HepG2 (cell line): ENCODE results near the gene CERS6. TPM values are rescaled to one million over a fixed set of nuclear protein-coding genes. Genes with fewer than 3 reads are reported as not detected.

ENCODE experiments used
- ATAC-seq: fragments of 200-7000 bp; cut with Tn5 transposase; 3 replicates; pipeline ENCODE4 v1.9.1; 2020; ENCODE audit warnings: mild to moderate bottlenecking, moderate library complexity
- BruUV-seq: library from RNA; stranded (reverse); fragments of 400-500 nt; replicated peaks from 2 replicates; lab custom pipeline; 2021; lab: Mats Ljungman, UMichigan
- CTCF ChIA-PET: fragments of 300-600 bp; formaldehyde crosslinking; extraction: SDS; loops from one replicate; lab custom pipeline; 2021; ENCODE audit warnings: low total read pairs, inconsistent platforms, low intra/inter-chr PET ratio; lab: Yijun Ruan, JAX
- POLR2A ChIA-PET: fragments of 350-600 bp; sonication (Branson Sonifier 250); formaldehyde crosslinking; loops from one replicate; lab custom pipeline; 2020; ENCODE audit warnings: antibody characterized with exemption, inconsistent platforms; lab: Yijun Ruan, JAX
- DNase-seq: peaks from one replicate; pipeline ENCODE4 v3.0.0-alpha.2; 2015; ENCODE audit warnings: low spot score
- FAIRE-seq: peaks from 3 replicates; lab custom pipeline; 2011; peaks lifted over from hg19 to GRCh38; lab: Jason Lieb, UNC
- H2AFZ ChIP-seq: one replicate; pipeline ENCODE4 v1.6.1; 2011; ENCODE audit warnings: low read length, inconsistent platforms
- H3K27ac ChIP-seq: fragments of 300-600 bp; 3 replicates; pipeline ENCODE4 v1.8.0; 2011; ENCODE audit warnings: mixed run types, mild to moderate bottlenecking, mixed read lengths, low read length, inconsistent platforms; ENCODE audit not compliant: insufficient read depth; ENCODE audit errors: extremely low read length
- H3K27me3 ChIP-seq, 2 experiments: fragments of 200-600 bp in 1 of 2; 2 replicates in 1 of 2; 3 replicates in 1 of 2; pipeline versions ENCODE4 v1.6.0 to v1.8.0; 2011; ENCODE audit warnings: low read length in 2 of 2, mild to moderate bottlenecking in 2 of 2, moderate library complexity in 2 of 2, inconsistent platforms in 1 of 2; ENCODE audit not compliant: insufficient read depth in 2 of 2, control insufficient read depth in 1 of 2
- H3K36me3 ChIP-seq, 2 experiments: fragments of 200-600 bp in 1 of 2; replicated peaks in 1 of 2; 2 replicates in 1 of 2; 3 replicates in 1 of 2; pipeline versions ENCODE4 v1.5.1 to v1.8.0; 2011; ENCODE audit warnings: low read length in 2 of 2, inconsistent platforms in 1 of 2; ENCODE audit not compliant: insufficient read depth in 2 of 2, control insufficient read depth in 1 of 2
- H3K4me1 ChIP-seq: 2 replicates; pipeline ENCODE4 v1.5.1; 2012; ENCODE audit warnings: low read length, inconsistent platforms; ENCODE audit not compliant: insufficient read depth
- H3K4me2 ChIP-seq: 2 replicates; pipeline ENCODE4 v1.6.0; 2011; ENCODE audit warnings: low read depth, low read length, inconsistent platforms
- H3K4me3 ChIP-seq, 3 experiments: fragments of 200-600 bp in 1 of 3; sonication (generic), shearing (Covaris generic) in 1 of 3; replicated peaks in 1 of 3; 2 replicates each; pipeline ENCODE4 v1.5.1; 2011 to 2016; ENCODE audit warnings: low read length in 3 of 3, inconsistent platforms in 2 of 3, low read depth in 2 of 3, mild to moderate bottlenecking in 2 of 3, control low read depth in 1 of 3, mixed read lengths in 1 of 3; ENCODE audit not compliant: insufficient read depth in 1 of 3
- H3K79me2 ChIP-seq: one replicate; pipeline ENCODE4 v1.6.1; 2011; ENCODE audit warnings: low read length, inconsistent platforms; ENCODE audit not compliant: insufficient read depth
- H3K9ac ChIP-seq: 2 replicates; pipeline ENCODE4 v1.6.0; 2011; ENCODE audit warnings: mild to moderate bottlenecking, low read depth, low read length, inconsistent platforms; ENCODE audit not compliant: insufficient read depth
- H3K9me3 ChIP-seq: 2 replicates; pipeline ENCODE4 v1.5.1; 2012; ENCODE audit warnings: mild to moderate bottlenecking, low read length
- H4K20me1 ChIP-seq: 2 replicates; pipeline ENCODE4 v1.6.0; 2011; ENCODE audit warnings: inconsistent platforms, mild to moderate bottlenecking, low read length, moderate library complexity; ENCODE audit not compliant: insufficient read depth
- HNF4G ChIP-seq, 2 experiments: sonication (generic) in 1 of 2; formaldehyde crosslinking in 1 of 2; IDR thresholded peaks; 2 replicates each; pipeline versions ENCODE4 v1.4.0 to v1.6.1; 2011 to 2020; ENCODE audit warnings: borderline replicate concordance in 2 of 2, low read depth in 2 of 2, mild to moderate bottlenecking in 2 of 2, low read length in 1 of 2, missing genetic modification reagents in 1 of 2, moderate library complexity in 1 of 2
- NFYB ChIP-seq: sonication (generic); formaldehyde crosslinking; IDR thresholded peaks from 2 replicates; pipeline ENCODE4 v1.4.0; 2020; ENCODE audit warnings: missing genetic modification reagents
- SNRNP70 ChIP-seq: fragments of 200-400 bp; formaldehyde crosslinking; IDR thresholded peaks from 2 replicates; pipeline ENCODE4 v1.6.1; 2017; ENCODE audit warnings: mild to moderate bottlenecking, low read depth, low read length, moderate library complexity
- TFDP2 ChIP-seq: sonication (generic); formaldehyde crosslinking; IDR thresholded peaks from 2 replicates; pipeline ENCODE4 v1.4.0; 2020; ENCODE audit warnings: missing genetic modification reagents
- ZNF180 ChIP-seq: sonication (generic); formaldehyde crosslinking; IDR thresholded peaks from 2 replicates; pipeline ENCODE4 v1.4.0; 2020; ENCODE audit warnings: low read depth, missing genetic modification reagents, borderline replicate concordance
- in situ Hi-C: cut with HindIII; loops from 2 replicates; pipeline ENCODE4 v1.10.0; 2017; ENCODE audit warnings: low pct_unique_long_range_greater_than_20kb; ENCODE audit not compliant: extremely low pct_ligation_motif_present
- intact Hi-C: fragments of 100-400 bp; cut with micrococcal nuclease; formaldehyde crosslinking; loops from one replicate; pipeline ENCODE4 v1.10.0; 2022; ENCODE audit not compliant: unreplicated experiment
- polyA plus RNA-seq, 8 experiments: library from polyadenylated mRNA; depleted of rRNA in 3 of 8; stranded (reverse) in 7 of 8; unstranded in 1 of 8; fragments of >200 nt; fragmentation: Illumina TruSeq in 4 of 8; extraction: Trizol in 4 of 8; gene quantifications; 2 replicates each; pipeline versions ENCODE4 v1.2.1 to v1.2.3, GENCODE V29; 2011 to 2016; ENCODE audit warnings: low read depth in 4 of 8, missing spikeins in 1 of 8, mixed read lengths in 1 of 8; ENCODE audit not compliant: insufficient read depth in 1 of 8
- total RNA-seq, 5 experiments: library from RNA; depleted of rRNA; stranded (reverse); fragments of >200 nt; fragmentation: Illumina TruSeq; extraction: Trizol; gene quantifications; 2 replicates each; pipeline ENCODE4 v1.2.3, GENCODE V29; 2016; ENCODE audit warnings: low read depth in 1 of 5
- TF ChIP-seq, protein P1 (sequence below): IDR thresholded peaks from 2 replicates; pipeline ENCODE4 v1.6.1; 2016; ENCODE audit warnings: missing compliant biosample characterization, missing genetic modification reagents, borderline replicate concordance

The CERS6 gene
- total and polyA plus RNA-seq, 2 of the 13 experiments (the other 11 are each of a cell fraction or from before 2014, with no cell fraction given): 10.1 to 20.3 TPM

DNA sequence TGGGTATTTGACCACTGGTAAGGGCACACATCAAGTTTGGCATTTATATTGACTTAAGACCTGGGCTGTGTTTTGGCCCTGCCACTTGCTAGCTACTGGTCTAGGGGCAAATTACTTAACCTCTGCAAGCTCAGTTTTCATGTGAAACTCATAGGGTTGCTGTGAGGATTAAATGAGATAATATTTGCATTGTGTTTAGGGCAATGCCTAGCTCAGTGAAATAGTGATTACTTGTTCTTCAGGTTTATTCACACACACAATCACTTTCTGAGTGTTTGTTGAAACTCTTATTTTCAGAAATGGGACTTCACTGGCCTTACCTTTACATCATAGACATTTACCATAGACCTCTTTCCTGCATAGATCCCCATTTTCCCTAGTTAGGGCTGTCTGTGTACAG is 12.3 kb downstream of the CERS6 start:
- in situ Hi-C loops (no loop called here), intact Hi-C loops (no loop called here)
- ChIA-PET POLR2A (interaction anchor here (1.1 to 2.5 kb wide), 2 partner anchors 22 to 25 kb away, joined by 5 to 8 read pairs; no protein-coding TSS in a partner anchor), CTCF (no interaction called here)
- Histone ChIP-seq H3K4me3 (no peak overlapping the region), H3K36me3 (no peaks in the 10 kb centered on the region), H3K9ac (no peak overlapping the region), H4K20me1 (peaks cover 13% of the 10 kb centered on the region), H3K4me1 (peaks cover 65% of the 10 kb centered on the region), H3K4me2 (peak overlapping the region; percentile 40), H2AFZ (no peak overlapping the region), H3K27me3 (no peaks in the 10 kb centered on the region), H3K27ac (no peak overlapping the region), H3K9me3 (no peaks in the 10 kb centered on the region), H3K79me2 (peaks cover 71% of the 10 kb centered on the region)
- DNase-seq: no peak
- TF ChIP-seq NFYB: no peak
- no peak for TF ChIP-seq SNRNP70
- no peak for TF ChIP-seq HNF4G (IDR thresholded peaks at IDR 0.05; ENCODE audit: borderline replicate concordance, low read depth, low read length)
- TF ChIP-seq HNF4G (CRISPR knock-in tag; IDR thresholded peaks at IDR 0.05; ENCODE audit: borderline replicate concordance, low read depth): 0 out of 2 replicates have a peak, but pooled peaks have one; percentile 4
- TF ChIP-seq, protein P1, sequence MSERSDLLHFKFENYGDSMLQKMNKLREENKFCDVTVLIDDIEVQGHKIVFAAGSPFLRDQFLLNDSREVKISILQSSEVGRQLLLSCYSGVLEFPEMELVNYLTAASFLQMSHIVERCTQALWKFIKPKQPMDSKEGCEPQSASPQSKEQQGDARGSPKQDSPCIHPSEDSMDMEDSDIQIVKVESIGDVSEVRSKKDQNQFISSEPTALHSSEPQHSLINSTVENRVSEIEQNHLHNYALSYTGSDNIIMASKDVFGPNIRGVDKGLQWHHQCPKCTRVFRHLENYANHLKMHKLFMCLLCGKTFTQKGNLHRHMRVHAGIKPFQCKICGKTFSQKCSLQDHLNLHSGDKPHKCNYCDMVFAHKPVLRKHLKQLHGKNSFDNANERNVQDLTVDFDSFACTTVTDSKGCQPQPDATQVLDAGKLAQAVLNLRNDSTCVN (CRISPR knock-in tag): no peak
- no peak for TF ChIP-seq ZNF180 (CRISPR knock-in tag)
- no peak for TF ChIP-seq TFDP2 (CRISPR knock-in tag)
- BruUV-seq: no TSS peak
- FAIRE-seq: no peak
- ATAC-seq: no peak; the same call in 2 of the 3 replicates
